Osteoblast (primary cell): ENCODE results near the gene C5orf15. TPM values are rescaled to one million over a fixed set of nuclear protein-coding genes. Genes with fewer than 3 reads are reported as not detected.
A peak's percentile ranks its signal among the peaks of the same experiment; 100 is the strongest.

Source experiments
- DNase-seq: peaks from one replicate; pipeline ENCODE4 v3.0.0; 2011; ENCODE audit warnings: low spot score, mixed read lengths; ENCODE audit not compliant: insufficient read length; ENCODE audit errors: missing footprints
- H2AFZ ChIP-seq: 2 replicates; pipeline ENCODE4 v1.6.0; 2011; ENCODE audit warnings: mild to moderate bottlenecking, low read length
- H3K27ac ChIP-seq: 2 replicates; pipeline ENCODE4 v1.5.1; 2011; ENCODE audit warnings: mild to moderate bottlenecking, low read depth, low read length, moderate library complexity
- H3K27me3 ChIP-seq: 2 replicates; pipeline ENCODE4 v1.6.0; 2012; ENCODE audit warnings: mild to moderate bottlenecking, control low read depth, inconsistent platforms, low read length, moderate library complexity; ENCODE audit not compliant: insufficient read depth
- H3K36me3 ChIP-seq: 2 replicates; pipeline ENCODE4 v1.5.1; 2011; ENCODE audit warnings: mild to moderate bottlenecking, low read length, control low read depth, moderate library complexity; ENCODE audit not compliant: insufficient read depth
- H3K4me1 ChIP-seq: 2 replicates; pipeline ENCODE4 v1.5.1; 2011; ENCODE audit warnings: mild to moderate bottlenecking, low read length, control low read depth, moderate library complexity; ENCODE audit not compliant: insufficient read depth
- H3K4me2 ChIP-seq: 2 replicates; pipeline ENCODE4 v1.6.0; 2011; ENCODE audit warnings: mild to moderate bottlenecking, low read length; ENCODE audit not compliant: insufficient read depth
- H3K4me3 ChIP-seq: fragments of 200-600 bp; sonication (generic); 3 replicates; pipeline ENCODE4 v1.5.1; 2012; ENCODE audit warnings: mild to moderate bottlenecking, low read length, inconsistent platforms; ENCODE audit not compliant: insufficient read depth
- H3K79me2 ChIP-seq: 2 replicates; pipeline ENCODE4 v1.6.0; 2012; ENCODE audit warnings: mild to moderate bottlenecking, low read length, control low read depth, inconsistent platforms; ENCODE audit not compliant: insufficient read depth
- H3K9me3 ChIP-seq: 2 replicates; pipeline ENCODE4 v1.5.1; 2011; ENCODE audit warnings: low read depth, low read length, control low read depth
- H4K20me1 ChIP-seq: 2 replicates; pipeline ENCODE4 v1.6.0; 2012; ENCODE audit warnings: mild to moderate bottlenecking, low read length, control low read depth; ENCODE audit not compliant: insufficient read depth
- total RNA-seq: library from RNA; depleted of rRNA; stranded (reverse); fragments of >200 nt; gene quantifications from 2 replicates; pipeline ENCODE4 v1.2.3, GENCODE V29; 2012
- TF ChIP-seq, protein P1 (sequence below): IDR thresholded peaks from 2 replicates; pipeline ENCODE4 v1.5.1; 2011; ENCODE audit warnings: mild to moderate bottlenecking, low read depth, low read length, moderate library complexity; ENCODE audit errors: extremely low read depth

Gene C5orf15
- total RNA-seq, 1 donor = 68.4 TPM

DNA sequence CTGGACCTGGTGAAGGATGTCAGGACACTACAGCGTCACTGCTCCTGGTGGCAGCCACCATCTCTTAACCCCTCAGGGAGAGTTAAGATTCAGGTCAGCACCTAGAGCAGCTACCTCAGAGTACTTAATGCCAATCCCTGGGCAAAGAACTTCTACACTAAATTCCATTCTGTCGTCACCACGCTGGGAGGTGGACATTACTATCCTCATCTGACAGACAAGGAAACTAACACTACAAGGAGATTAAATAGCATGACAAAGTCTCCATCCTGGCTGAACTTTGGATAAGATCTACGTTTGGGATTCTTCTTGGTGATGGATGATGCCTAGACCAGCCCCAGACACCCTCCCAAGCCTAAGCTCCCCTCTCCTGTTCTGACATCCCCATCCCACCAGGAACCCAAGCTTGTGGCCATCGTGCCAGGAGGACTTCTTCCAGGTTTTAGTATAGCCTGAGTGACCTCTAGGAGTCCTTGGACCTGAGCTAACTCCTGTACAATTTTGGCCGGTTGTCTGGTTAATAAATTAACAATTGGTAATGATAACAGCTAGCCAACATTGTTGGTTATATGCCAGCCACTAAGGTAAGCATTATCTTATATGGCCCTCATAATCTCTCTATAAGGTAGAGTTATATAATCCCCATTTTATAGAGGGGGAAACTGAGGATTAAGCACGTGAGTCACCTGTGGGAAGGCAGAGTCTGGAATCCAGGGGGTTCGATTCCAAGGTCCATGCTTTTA lies 54.8 kb downstream of the C5orf15 start:
- Histone ChIP-seq H3K36me3 (no peaks in the 10 kb centered on the region), H4K20me1 (no peaks in the 10 kb centered on the region), H2AFZ (no peak overlapping the region), H3K27ac (no peak overlapping the region), H3K4me3 (no peak overlapping the region), H3K4me2 (no peak overlapping the region), H3K9me3 (no peaks in the 10 kb centered on the region), H3K4me1 (no peaks in the 10 kb centered on the region), H3K27me3 (peaks cover 10% of the 10 kb centered on the region), H3K79me2 (no peaks in the 10 kb centered on the region)
- TF ChIP-seq, protein P1, sequence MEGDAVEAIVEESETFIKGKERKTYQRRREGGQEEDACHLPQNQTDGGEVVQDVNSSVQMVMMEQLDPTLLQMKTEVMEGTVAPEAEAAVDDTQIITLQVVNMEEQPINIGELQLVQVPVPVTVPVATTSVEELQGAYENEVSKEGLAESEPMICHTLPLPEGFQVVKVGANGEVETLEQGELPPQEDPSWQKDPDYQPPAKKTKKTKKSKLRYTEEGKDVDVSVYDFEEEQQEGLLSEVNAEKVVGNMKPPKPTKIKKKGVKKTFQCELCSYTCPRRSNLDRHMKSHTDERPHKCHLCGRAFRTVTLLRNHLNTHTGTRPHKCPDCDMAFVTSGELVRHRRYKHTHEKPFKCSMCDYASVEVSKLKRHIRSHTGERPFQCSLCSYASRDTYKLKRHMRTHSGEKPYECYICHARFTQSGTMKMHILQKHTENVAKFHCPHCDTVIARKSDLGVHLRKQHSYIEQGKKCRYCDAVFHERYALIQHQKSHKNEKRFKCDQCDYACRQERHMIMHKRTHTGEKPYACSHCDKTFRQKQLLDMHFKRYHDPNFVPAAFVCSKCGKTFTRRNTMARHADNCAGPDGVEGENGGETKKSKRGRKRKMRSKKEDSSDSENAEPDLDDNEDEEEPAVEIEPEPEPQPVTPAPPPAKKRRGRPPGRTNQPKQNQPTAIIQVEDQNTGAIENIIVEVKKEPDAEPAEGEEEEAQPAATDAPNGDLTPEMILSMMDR = no peak
- no peak for DNase-seq

DNA sequence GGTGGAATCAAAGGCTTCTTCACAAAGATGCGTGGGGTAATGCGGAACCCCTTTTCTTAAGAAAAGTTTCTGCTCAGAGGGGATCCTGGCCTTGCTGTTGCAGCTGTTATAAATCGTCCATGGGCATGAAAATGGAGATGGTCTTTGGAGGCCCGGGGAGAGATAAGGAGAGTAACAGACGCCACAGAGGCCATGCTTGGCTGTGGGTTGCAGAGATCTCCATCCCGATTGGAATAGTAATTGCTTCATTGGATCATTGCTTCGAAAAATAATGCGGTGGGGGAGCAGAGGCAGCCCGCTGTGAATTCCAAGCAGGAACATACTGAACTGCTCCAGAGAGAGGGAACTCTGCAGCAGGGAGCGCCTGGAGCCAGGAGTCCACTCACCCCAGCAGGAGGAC lies 55.5 kb downstream of the C5orf15 start:
- Histone ChIP-seq H4K20me1 (no peaks in the 10 kb centered on the region), H2AFZ (no peak overlapping the region), H3K27ac (no peak overlapping the region), H3K9me3 (no peaks in the 10 kb centered on the region), H3K36me3 (no peaks in the 10 kb centered on the region), H3K4me2 (no peak overlapping the region), H3K79me2 (no peaks in the 10 kb centered on the region), H3K4me1 (no peaks in the 10 kb centered on the region), H3K27me3 (peaks cover 10% of the 10 kb centered on the region), H3K4me3 (no peak overlapping the region)
- TF ChIP-seq, protein P1 = no peak
- DNase-seq = peak; percentile 10

DNA sequence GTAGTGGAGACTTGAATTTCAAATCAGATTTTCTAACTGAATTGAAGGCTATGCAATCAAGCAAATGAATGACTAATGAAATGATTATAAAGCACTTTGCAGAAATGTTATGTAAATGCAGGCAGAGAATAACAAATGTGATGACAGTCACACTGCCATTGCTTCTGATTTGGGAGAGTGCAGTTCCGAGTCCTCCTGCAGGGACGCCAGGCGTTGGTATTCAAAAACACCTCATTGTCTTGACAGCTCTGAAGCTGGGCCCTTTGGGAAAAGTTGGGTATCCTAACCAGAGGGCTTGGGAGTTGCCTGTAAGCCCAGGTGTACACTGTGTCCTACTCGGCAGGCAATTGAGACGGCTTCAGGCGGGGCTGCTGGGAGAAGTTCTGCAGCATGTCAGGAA lies 57.9 kb downstream of the C5orf15 start:
- TF ChIP-seq, protein P1 = no peak
- no peak for DNase-seq

DNA sequence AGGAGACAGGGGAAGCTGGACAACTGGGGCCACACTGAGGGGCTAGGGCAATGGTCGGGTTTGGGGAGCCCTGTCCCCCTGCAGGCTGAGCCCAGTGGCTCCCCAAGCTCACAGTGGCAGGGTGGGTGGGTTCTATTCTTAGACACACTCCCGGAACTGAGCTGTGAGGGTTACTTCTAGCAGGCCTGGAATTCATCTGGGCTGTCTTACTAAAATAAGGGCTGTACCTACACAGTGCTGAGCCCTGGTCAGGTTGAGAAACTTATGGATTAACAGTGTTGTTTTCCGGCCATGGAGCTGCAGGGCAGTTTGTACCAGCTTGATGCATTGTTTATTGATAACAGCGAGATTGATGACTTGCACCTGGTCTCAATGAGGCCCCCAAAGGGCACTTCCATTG lies 58.8 kb downstream of the C5orf15 start:
- H3K9me3 ChIP-seq = no peaks in the 10 kb centered on the region
- H3K4me1 ChIP-seq = no peaks in the 10 kb centered on the region
- H4K20me1 ChIP-seq = no peaks in the 10 kb centered on the region
- no peaks in the 10 kb centered on the region for H3K79me2 ChIP-seq
- no peak overlapping the region for H3K27ac ChIP-seq
- no peak overlapping the region for H2AFZ ChIP-seq
- H3K27me3 ChIP-seq = no peaks in the 10 kb centered on the region
- H3K4me2 ChIP-seq = no peak overlapping the region
- H3K4me3 ChIP-seq = no peak overlapping the region
- DNase-seq = no peak
- no peaks in the 10 kb centered on the region for H3K36me3 ChIP-seq
- TF ChIP-seq, protein P1 = no peak

More for the DNA sequence above, 57.9 kb downstream of the C5orf15 start:
- no peaks in the 10 kb centered on the region for H3K27me3 ChIP-seq
- H4K20me1 ChIP-seq = no peaks in the 10 kb centered on the region
- H2AFZ ChIP-seq = no peak overlapping the region
- no peak overlapping the region for H3K4me2 ChIP-seq
- no peaks in the 10 kb centered on the region for H3K79me2 ChIP-seq
- H3K4me1 ChIP-seq = no peaks in the 10 kb centered on the region
- H3K27ac ChIP-seq = no peak overlapping the region
- H3K9me3 ChIP-seq = no peaks in the 10 kb centered on the region
- no peak overlapping the region for H3K4me3 ChIP-seq
- H3K36me3 ChIP-seq = no peaks in the 10 kb centered on the region
